Activated CD4-positive, alpha-beta T cell treated with anti-CD3 and anti-CD28 coated beads, Interleukin-2, Interleukin-4, amounts not matched to agents 100 ng/mL and 50 ng/mL, durations not matched to agents 16 hours and 8 hours (primary cell): ENCODE data around the gene DNAAF8.

ENCODE experiments used
- DNase-seq: peaks from one replicate; pipeline ENCODE4 v3.0.0-alpha.2; 2020; ENCODE audit warnings: low spot score

Gene DNAAF8

DNA sequence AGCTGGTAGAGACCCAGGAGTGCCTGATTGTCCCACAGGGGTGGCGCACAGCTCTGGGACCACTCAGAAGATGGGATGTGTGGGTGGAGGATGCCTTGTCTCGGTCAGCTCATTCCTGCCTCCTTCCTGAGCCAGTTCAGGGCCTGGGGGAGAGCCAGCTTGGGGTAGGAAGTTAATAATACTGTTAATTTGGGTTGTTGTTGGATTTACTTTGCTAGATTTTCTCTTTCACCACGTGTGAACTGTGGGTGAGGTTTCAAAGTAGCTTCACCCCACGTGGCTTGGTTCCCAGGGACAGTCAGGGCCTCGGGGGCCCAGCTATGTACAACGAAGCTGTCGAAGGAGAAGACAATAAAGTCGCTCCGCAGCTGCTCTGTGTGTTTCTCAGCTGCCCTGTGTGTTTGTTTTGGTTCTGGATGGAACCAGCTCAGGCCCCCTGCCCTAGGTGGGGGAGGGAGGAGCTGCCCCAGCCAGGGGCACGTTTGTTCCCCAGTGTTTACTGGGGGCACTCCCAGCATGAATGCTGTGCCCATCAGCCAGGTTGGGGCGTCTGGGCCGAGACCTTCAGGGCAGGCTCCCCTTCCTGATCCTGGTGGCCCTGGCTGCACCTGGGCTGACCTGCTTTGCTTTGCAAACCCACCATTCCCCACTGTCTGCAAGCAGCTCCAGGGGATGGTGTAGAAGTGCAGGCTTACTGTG is 38.7 kb upstream of the DNAAF8 start:
- DNase-seq = no peak

DNA sequence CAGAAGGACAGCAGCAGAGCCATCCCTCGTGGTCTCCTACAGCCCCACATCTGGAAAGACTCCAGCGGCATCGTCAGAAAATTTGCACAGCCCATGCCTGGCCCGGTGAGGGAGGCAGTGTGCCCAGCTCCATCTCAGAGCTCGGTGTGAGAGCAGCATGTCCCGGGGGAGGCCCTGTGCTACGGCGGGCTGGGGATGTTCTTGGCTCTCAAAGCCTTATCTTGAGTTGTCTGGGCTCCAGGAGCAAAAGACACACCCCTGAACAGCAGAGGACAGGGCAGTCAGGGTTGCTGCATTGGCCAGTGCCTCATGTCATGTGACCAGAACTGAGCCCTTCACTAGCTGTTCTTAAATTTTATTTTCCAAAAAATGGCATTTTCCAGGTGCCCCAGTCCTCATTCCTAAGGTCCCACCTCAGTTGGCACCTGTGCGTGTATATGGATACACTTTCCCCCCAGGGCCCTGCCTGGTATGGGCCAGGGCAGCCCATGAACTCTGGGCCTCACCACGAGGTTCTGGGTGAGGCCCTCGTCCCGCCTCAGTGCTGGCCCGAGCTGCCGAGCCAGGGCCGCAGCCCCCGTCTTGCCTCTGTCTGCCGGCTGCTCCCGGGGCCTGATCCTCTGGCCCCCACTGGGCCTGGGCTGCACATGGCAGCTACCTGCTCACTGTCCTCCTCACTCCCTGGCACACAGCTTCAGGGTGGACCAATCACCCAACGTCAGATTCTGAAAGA is 38.0 kb upstream of the DNAAF8 start:
- no peak for DNase-seq

DNA sequence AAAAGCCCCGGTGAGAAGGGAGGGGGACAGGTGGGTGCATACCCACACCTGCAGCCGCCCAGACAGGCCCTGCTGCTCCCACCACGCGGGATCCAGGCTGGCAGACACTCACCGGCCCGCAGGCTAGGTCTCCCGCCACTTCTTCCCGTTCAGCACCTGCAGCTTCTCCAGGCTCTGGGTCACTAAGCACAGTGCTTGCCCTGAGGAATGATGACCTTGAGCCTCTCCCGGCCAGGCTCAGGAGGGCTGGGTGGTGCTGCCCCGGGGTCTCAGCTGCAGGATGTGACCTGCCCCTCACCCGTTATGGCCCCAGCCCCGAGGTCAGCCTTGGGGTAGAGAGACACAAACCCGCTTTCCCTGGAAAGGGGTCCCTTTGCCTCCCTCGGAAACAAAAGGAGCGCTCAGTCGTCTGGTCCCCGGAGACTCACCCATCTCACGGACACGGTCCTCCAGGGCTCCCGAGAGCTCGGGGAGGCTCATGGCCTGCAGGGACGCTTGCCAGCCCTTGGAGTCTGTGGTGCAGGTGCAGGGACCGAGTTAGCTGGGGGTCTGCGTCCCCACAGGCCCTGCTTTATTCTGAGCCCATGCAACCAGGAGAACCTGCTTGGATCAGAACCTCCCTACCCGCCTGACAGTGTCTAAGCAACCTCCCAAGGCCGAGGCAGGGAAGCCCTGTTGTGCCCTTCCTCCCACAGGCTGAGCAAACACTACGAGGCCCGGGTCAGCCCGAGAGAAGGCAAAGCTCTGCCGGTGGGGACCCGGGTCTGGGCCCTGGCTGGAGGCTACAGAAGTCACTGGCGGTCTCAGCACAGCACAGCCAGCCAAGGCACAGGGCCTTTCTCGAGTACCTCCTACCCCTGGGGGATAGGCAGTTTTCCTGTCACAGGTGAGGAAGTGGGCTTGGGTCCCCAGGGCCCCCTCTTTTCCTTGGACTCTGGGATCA is 37.2 kb upstream of the DNAAF8 start:
- no peak for DNase-seq

DNA sequence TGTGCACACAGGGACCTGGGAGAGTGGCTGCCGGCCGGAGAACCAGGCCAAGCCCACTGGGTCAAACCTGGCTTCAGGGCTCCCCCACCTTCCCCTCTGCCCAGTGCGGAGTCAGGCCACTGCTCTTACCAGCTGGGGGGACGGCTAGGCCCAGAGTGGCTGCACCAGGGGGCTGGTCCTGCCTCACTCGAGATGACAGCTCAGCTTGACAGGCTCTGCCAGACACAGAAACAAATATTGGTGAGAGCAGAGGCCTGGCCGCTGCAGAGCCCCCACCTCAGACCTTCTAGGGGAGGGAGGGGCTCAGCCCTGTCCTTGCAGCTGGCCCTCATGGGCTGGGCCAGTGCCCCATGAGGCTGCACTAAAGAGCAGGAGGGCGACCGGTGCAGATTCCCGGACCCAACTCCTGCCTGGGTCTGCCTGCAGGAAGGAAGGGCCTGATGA is 36.5 kb upstream of the DNAAF8 start:
- no peak for DNase-seq

DNA sequence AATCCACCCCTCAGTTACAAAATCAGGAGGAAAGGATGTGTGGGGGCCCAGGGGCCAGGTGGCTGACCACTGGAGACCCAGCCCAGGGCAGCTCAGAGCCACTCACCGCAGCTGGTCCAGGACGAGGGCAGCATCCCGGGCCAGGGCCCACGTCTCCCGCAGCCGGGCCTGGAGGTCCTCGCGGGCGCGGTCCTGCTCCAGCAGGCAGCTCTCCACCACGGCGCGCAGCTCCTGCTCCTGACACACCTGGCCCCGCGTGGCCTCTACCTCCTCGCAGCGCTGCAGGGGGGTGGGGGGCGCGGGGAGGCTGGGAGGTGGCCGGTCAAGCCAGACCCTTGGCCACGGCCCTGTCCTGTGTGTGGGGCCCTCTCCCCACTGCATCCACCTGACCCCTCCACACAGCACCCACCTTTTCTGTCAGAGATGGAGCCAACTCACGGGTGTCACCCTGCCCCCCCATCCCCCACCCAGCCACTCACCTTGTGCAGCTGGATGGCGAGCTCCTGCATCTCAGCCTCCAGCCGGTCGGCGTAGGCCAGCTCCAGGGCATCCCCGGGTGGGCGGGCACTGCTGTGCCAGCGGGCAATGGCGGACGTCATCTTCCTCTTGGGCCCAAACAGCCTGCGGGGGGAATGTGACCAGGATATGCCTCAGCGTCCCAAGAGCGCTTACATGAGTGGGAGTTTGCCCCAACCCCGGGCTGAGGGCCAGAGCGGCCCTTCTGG is 35.9 kb upstream of the DNAAF8 start:
- no peak for DNase-seq

DNA sequence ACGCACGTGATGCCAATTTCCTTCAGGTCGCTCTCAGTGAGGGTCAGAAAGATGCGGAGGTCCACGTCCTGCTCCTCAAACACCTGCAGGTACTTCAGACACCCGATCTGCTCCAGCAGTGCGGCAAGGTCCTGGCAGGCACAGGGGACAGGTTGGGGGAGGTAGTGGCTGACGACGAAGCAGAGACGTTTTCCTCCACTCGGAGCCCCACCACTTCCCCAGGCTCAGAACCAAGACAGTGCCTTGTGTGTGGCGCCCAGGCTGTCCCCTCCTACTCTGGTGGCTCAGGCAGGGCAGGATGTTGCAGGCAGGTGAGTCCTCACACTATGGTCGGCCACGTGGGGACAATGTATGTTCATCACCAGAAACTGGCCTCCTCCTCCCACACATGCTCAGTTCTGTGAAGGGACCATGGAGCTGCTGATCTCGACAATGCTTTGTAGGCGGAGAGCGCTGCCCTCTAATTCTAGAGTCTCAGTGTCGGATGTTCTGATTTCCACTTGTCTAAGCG is 35.2 kb upstream of the DNAAF8 start:
- no peak for DNase-seq

DNA sequence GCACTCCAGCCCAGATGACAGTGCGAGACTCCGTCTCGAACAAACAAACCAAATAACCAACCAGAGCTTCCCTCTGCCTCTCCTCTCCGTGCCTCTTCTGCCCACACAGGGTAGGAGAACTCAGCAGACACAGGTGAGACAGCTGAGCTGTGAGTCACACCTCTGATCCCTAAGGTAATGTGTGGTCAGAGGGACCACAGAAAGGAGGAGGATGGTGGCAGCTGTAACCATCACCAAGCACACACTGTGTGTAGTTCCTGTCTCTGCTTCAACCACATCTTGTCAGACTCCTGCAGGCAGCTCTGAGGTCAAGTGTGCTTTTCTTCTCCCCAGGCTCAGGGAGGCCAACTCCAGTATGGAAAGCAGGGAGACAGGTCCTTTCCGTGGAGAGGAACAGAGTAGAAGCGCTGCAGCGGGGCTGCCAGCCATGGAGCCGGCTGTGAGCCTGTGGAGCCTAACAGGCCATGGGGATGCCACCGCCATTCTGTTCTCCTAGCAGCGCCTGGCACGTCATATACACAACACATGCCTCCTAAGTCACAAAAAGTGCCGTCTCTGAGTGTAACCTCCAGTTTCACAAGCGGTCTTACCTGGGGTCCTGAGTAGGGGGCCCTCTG is 33.8 kb upstream of the DNAAF8 start:
- no peak for DNase-seq

DNA sequence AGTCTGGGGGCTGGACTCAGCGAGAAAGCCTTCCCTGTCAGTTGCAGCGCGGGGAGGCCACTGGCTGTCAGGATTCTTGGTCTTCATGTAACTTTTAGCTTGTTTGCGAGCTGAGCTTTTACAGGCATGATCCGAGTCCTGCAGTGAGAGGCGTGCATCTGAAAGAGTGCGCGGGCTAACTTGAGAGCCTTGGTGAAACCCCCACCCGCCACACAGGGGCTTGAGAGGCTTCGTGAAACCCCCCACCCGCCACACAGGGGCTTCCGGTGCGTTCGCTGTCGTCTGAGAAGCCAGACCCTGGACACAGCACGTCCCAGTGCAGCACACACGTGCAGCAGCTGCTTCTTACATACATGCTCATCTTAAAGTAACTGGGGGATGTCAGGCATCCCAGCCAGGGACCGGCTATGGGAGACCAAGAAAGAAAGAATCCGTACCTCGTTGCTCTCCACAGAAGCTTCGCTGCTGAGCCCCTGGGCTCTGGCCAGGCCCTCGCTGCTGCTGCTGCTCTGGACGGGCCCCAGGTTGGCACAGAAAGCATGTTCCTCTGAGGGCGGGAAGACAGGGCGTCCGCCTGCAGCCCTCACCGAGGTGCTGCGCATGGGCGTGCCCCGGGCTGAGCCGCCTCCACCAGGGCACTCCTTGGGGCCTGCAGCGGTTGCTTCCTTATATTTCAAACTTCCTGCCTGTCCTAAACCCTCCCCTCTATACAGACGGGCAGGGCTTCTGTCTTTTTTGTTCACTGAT is 33.2 kb upstream of the DNAAF8 start:
- no peak for DNase-seq

DNA sequence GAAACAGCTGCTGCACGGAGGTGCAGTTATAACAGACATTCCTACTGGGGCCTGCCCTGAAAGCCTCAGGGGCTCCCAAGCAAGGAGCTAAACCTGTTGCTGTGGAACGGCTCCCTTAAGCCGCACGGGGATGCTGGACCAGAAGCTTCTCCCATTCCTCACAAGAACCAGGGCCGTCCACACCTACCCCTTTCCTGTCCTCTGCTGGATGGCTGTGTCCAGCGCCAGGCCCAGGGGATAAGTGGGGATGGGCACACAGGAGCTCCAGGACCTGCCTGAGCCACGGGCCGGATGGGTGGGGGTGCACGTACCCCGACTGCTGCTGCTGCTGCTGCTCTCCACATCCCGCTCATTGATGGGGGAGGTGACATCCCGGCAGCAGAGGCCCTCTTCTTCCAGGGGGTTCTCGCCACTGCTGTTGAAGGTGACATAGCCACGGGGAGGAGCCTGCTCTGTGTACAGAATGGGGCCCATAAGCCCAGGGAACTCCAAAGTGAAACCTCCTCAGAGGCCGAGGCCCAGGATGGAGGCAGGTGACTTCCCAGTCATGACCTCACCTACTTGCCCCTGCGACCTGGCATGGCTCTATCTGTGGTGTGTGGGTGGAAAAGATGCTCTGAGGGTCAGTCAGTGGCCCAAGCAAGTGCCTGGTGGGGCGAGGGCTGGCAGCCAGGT is 32.4 kb upstream of the DNAAF8 start:
- DNase-seq = no peak

DNA sequence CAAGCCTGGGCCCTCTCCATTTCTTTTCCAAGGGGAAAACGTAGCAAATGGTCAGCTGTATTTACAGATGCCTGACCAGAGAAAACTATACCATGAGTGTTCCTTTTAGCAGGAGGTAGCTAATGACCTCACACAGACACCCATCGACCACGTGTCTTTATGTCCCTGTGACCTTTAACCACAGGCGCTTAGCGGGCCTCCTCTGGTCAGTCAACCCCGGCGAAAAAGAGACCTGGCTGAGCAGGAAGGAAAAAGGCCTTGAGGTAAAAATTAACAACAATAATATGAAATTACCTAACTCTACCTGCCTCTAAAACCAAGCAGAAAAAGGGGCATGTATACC is 31.9 kb upstream of the DNAAF8 start:
- DNase-seq = no peak

DNA sequence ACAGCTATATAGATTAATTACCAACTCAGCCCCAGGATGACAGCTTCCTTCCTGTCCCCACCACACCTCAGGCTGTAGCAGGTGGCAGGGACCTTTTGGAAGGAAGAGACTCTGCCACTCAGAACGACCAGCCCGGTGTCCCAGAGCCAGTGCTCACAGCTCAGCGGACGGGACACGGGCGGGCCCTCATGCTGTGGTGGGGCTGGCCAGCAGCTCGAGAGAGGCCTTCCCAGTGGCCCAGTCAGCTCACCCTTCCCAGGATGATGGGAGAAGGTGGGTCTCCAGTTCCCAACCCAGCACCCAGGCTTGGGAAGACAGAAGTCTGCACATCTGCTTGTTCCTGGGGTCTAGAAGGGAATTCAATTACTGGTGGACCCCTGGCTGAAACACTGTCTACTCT is 30.4 kb upstream of the DNAAF8 start:
- no peak for DNase-seq

DNA sequence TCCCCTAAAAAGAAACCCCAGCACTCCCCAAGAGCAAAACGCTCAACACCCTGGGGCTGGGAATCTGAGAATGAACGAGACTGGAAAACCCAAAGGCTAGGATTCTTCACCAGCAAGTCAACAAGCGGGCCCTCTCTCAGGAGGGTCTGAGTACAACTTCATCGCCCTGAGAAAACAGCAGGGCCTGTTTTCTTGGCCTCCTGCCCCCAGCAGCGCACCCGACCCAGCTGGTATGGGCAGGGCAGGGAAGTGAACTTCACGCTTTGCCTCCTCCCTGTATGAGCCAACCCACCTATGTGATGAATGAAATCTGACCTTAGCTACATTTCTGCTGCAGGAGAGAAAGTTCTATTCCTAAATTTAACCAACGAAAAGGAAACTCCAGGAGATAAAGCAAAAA is 29.8 kb upstream of the DNAAF8 start:
- DNase-seq = no peak

DNA sequence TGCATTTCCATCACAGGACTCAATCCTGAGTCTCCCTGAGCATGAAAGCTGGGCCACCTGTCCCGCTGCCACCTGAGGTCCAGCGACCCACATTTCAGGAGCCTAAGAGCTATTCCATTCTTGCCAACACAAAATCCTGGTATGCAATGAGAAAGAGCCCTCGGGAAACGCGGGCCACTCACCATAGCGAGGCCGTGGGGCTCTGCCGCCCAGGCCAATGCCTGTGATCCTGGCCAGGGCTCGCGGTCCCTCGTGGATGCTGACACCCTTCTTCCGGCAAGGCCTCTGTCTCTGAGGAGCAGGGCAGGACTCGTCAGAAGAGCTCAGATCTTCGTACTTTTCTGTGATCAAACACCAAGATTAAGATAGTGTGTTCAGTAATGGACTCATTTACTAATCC is 29.4 kb upstream of the DNAAF8 start:
- no peak for DNase-seq

DNA sequence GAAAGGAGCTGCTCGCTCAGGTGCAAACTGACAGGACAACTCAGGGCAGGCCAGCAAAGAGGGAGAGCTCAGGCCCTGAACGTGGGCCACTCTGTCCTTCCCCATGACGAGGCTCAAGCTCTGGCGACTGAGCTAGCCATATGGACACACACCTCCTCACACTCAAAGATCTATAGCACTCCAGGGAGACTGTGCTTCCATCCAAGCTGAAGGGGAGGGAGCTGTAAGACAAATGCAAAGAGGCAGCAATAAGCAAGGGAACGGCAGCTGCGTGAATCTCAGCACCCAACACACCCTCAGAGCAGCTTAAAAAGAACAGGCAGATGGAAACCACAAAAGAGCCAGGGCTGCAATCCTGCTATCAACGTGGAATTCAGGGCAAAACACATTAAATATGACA is 27.5 kb upstream of the DNAAF8 start:
- no peak for DNase-seq

DNA sequence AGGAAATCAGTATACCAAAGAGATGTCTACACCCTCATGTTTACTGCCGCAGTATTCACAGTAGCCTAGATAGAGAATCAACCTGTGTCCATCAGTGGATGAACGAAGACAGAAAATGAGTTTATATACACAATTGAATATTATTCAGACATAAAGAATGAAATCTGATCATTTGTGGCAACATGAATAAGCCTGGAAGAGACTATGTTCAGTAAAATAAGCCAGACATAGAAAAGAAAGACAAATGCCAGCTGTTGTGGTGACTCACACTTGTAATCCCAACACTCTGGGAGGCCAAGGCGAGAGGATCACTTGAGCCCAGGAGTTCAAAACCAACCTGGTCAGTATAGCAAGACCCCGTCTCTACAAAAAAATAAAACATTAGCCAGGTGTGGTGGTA is 24.9 kb upstream of the DNAAF8 start:
- DNase-seq = no peak

DNA sequence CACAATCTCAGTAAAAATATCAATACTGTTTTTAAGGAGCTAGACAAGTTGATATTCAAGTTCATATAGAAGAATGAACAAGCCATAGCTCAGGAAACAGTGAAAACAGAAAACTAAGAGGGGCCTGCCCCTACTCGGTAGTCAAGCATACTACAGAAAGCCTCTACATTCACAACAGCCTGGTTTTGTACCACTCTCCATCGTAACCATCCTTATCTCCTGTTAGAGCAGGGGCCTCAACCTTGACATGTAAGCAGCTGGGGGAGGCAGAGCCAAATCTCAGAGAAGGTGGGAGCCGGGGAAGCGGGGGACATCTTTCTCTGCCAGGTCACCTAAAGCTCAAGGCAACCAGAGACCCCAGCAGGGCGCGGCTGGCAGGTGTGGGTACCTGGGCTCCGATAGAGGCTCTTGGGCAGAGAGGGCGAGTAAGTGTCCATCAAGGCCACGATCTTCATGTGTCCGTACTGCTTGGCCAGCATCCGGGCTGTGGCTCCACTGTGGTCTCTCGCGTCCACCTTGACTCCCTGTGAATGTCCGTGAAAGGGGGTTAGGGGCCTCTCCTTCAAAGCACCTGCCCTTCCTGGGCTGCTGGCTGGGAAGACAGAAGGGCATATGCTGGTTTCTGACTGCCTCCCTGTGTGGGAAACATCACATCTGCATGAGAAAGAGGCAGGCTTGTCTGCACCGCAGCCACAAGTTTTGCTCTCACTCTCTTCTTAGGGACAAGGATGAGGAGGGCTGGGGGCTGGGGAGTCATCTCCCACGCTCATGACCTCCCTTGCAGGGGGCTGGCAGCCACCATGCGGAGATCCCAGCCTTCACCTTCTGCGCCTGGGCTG is 20.5 kb upstream of the DNAAF8 start:
- no peak for DNase-seq

DNA sequence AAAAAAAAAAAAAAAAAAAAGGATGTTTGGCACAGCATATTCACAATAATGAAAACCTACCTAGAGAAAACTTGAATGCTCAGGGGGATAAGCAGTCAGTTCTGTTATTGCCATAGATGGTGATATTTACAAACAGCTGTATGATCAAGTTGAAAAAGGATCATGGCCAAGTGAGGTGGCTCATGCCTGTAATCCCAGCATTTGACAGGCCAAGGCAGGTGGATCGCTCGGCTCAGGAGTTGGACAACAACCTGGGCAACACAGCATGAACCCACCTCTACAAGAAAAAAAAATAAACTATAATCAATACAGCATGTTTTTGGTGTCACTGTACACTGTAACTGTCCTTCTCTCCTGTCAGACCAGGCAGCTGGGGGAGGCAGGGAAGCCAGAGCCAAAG is 19.3 kb upstream of the DNAAF8 start:
- no peak for DNase-seq

DNA sequence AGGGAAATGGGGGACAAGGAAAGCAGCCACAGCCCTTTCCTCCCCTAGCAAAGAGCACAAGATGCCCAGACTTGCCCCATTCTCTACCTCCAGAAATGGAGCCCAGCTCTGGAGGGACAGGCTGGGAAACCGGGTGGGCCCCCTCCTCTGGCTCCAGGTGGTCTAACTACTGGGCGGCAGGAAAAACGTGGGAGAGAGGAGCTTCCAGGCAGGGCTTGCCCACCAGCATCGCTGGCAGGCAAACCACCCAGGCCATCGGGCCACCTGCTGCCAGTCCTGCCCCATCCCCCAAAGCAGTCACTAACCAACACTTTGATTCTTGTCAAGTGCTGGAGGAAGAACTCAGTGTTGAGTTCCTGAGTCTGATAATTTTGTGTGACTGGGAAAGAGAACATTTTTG is 15.9 kb upstream of the DNAAF8 start:
- DNase-seq = no peak

DNA sequence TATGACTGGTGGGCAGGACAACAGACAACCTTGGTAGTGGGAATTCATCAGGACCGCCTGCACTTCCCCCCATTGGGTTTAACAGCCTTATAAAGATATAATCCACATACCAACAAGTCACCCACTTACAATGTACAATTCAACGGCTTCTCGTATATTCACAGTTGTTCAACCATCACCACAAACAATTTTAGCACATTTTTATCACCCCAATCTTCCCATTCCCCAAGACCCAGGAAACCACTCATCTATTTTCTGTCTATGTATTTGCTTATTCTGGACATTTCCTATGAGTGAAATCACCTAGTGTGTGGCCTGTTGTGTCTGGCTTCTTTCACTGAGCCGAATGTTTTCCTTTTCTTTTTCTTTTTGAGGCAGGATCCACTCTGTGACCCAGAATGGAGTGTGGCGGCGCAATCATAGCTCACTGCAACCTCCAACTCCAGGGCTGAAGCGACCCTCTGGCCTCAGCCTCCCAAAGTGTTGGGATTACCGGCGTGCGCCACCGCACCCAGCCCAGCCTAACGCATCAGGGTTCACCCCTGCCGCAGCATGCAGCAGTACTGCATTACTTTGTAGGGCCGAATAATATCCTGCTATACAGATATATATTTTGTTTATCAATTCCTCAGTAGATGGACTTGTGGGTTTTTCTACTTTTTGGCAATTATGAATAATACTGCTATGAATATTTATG is 11.1 kb upstream of the DNAAF8 start:
- DNase-seq = no peak
